ENCODE measurements around the gene SLC27A4. TPM values are rescaled to one million over a fixed set of nuclear protein-coding genes. Genes with fewer than 3 reads are reported as not detected.

Gene SLC27A4
- total RNA-seq, 1 experiment from 2014 or later: 37.5 TPM

GRCh38 chr9:128365525-128365924 is 25.2 kb downstream of the SLC27A4 start:
- DNase-seq (ENCODE audit: low read depth): no peak

DNA sequence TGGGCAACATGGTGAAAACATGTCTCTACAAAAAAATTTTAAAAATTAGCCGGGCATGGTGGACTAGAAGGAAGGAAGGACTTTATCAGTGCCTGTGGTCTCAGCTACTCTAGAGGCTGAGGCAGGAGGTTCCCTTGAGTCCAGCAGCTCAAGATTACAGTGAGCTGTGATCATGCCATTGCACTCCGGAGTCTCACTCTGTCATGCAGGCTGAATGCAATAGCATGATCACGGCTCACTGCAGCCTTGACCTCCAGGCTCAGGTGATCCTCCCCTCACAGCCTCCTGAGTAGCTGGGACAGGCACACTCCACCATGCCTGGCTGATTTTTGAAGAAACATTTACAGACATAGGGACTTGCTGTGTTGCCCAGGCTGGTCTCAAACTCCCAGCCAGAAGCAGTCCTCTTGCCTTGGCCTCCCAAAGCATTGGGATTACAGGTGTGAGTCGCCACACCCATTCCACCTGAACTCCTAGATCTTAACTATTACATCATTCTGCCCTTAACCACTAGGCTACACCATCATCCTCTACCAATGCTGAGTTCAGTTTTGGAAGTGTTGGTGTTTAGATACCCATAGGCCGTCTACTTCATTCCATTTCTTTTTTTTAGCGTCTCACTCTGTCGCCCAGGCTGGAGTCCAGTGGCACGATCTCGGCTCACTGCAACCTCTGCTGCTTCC is 28.8 kb downstream of the SLC27A4 start:
- no peak for DNase-seq (ENCODE audit: low read depth)

GRCh38 chr9:128370367-128370751 is 30.0 kb downstream of the SLC27A4 start:
- no peak for DNase-seq (ENCODE audit: low read depth)

DNA sequence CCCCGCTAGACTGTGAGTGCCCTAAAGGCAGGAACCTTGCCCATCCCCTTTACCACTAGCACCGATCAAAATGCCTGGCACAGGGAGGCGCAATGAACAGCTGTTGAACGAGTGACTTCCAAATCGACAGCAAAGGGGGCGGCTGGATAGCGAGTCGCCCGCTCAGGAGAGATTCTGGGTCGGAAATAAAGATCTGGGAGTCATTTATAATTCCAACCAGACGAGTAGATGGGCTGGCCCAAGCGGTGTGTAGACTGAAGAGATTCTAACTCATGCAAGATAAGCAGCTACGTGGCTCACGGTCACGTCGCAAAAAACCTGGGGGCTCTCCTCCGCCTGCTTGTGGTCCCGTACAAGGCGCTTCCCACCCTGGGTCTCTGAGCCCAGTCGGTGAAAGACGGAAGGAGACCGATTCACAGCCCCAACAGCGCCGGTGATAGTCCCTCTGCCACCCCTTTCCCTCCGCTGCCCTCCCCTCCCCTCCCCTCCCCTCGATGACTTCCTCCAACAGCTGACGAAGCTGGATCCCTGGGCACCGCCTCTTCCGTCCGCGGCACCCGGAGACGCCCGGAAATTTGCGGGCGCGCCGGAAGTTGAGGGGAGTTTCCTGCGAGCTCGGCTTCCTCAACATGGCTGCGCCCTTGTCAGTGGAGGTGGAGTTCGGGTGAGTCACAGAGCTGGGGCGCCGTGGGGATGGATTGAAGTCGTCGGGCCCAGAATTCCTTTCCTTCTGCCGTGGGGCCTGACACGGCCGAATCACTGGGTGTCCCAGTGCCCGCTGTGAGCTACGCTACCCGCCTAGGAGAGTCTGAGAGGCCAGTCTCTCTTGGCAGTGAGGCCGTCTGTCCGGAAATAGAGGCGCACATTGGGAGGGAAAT is 30.7 kb downstream of the SLC27A4 start, which contains the start of gene URM1:
Gene URM1 (plus strand): TSS at position 623 of the 878 bp plus-strand sequence. CDS start 7 bp downstream, at position 630.
- DNase-seq (ENCODE audit: low read depth): peak; percentile 96

GRCh38 chr9:128371630-128372117 is 31.3 kb downstream of the SLC27A4 start:
- DNase-seq (ENCODE audit: low read depth): no peak

DNA sequence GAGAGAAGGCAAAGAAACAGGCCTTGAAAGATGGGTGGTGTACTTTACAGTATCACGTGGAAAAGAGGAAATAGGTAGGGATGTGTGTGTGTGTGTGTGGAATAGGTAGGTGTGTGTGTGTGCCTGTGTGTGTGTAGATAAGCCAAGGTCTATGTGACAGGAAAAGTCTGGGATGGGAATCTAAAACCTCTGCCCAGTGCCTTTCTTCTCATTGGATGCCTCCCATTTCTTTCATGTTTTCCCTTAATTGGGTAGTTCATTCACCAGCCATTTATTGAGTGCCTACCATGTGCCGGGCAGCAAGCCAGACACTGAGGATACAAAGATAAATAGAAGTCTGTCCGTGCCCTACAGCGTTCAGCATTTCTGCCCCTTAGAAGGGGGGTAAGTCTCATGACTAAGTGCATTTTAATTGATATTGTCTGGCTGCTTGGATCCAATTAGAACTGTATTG is 31.9 kb downstream of the SLC27A4 start:
- no peak for DNase-seq (ENCODE audit: low read depth)

- no peak for DNase-seq (ENCODE audit: low read depth)
Measured at GRCh38 chr9:128372784-128373183, 32.5 kb downstream of the SLC27A4 start.

DNA sequence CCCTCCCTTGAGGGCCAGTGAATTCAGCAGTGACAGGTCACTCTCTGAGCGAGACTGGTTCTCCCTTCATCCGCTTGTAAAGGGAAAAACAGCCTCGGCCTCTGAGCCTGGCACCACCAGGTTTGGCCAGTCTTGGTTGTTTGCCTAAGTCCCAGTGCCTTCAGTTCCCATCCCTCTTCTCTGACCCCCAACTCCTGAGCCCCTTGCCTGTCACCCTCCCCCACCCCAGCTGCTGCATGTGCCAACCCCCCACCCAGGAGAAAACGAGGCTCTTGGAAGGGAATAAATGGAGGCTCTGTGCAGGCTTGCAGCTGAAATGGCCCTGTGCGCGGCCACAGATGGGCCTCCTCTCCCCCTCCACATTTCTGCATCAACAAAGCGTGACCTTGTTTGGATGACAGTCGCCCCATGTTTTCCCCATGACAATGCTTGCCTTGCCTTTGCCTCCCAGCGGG is 33.9 kb downstream of the SLC27A4 start:
- DNase-seq (ENCODE audit: low read depth): no peak

- no peak for DNase-seq (ENCODE audit: low read depth)
Measured at GRCh38 chr9:128375865-128376264, 35.5 kb downstream of the SLC27A4 start.

- no peak for DNase-seq (ENCODE audit: low read depth)
Measured at GRCh38 chr9:128382261-128382660, 41.9 kb downstream of the SLC27A4 start.

GRCh38 chr9:128383007-128383753 is 42.9 kb downstream of the SLC27A4 start:
- DNase-seq (ENCODE audit: low read depth): no peak

DNA sequence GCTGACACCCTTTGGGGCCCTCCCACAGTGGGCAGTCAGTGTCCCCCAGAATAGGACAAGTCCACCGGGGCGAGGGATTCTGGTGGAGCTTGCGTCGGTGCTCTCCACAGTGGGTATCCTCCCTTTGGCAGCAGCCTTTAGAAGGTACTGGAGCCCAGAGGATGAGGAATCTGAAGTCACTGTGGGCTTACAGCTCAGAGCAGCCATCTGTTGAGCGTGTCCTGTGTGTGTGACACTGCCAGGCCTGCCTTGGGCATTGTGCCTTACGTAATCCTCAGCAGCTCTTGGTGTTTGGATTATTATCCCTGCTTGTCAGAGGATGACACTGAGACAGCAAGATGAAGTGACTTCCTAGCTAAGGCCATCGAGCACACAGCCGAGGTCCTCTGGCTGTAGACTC is 43.5 kb downstream of the SLC27A4 start:
- DNase-seq (ENCODE audit: low read depth): no peak

DNA sequence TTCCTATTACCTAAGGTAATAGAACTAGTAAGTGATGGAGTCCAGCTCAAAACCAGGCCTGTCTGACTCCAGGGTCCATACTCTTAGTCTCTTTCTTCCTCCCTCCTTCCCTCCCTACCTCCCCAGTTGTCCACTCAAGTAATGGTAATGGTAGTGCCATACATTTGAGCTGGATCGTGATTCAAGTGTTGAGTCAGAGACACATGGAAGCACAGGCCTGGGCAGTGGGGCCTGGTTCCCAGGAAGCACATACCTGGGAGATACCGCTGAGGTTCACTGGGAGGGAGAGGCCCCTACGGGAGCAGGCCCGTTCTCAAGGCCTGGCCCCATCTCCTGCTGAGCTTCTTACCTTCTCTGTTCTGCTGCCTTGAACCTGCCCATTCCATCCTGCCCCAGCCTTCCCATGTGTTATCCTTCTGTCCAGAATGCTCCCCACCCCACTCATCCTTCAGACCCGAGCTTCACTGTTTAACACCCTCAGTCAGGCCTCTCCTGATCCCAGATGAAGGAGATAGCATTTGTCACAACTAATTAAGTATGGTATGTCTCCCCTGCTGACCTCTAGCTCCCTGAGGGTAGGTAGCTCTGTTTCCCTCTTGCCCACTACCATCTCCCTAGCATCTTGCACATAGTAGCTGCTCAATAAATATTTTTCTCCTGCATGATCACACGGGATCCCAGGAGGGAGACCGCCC is 44.6 kb downstream of the SLC27A4 start:
- DNase-seq (ENCODE audit: low read depth): no peak

DNA sequence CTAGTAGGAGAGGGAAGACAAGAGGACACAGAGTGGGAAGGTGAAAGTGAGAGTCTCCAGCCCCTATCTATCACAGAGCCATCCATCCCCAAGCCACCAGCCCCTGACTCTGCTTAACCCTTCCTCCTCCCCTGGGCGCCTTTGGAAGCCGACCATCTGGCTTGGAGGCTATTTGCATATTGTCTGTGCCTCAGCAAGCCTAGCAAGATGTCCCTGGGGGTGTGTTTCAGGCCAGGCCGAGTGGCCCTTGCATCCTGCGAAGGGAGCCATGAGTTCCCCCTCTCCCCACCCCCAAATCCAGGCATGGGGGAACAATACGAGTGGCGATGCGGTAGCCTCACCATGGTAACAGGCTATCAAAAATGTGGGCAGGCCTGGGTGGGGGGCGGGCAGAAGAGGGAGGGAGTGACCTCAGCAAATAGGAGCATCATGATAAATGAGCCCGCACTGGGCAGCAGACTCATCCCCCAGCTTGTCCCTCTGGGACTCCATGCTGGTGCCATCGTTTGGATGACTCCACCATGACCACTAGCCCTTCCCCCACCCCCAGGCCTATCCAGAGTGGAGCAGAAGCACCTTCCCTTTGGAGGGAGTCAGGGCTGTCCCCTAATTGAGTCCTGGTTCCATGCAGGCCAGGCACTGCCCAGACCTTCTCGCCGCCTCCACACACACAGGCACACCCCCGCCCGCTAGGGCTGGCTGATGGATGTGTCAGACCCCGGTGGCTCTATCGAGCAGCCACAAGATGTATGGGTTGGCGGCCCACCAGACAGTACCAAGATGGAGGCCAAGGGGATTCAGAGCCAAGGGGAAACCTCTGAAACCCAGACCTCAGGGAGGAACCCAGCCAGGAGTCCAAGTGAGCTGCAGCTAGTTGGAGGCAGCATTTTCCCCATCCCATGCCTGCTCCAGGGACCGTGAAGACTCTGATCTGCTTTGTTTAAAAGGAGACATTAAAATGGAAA is 45.5 kb downstream of the SLC27A4 start:
- DNase-seq (ENCODE audit: low read depth): no peak

GRCh38 chr9:128388150-128388549 is 47.8 kb downstream of the SLC27A4 start:
- DNase-seq (ENCODE audit: low read depth): no peak

DNA sequence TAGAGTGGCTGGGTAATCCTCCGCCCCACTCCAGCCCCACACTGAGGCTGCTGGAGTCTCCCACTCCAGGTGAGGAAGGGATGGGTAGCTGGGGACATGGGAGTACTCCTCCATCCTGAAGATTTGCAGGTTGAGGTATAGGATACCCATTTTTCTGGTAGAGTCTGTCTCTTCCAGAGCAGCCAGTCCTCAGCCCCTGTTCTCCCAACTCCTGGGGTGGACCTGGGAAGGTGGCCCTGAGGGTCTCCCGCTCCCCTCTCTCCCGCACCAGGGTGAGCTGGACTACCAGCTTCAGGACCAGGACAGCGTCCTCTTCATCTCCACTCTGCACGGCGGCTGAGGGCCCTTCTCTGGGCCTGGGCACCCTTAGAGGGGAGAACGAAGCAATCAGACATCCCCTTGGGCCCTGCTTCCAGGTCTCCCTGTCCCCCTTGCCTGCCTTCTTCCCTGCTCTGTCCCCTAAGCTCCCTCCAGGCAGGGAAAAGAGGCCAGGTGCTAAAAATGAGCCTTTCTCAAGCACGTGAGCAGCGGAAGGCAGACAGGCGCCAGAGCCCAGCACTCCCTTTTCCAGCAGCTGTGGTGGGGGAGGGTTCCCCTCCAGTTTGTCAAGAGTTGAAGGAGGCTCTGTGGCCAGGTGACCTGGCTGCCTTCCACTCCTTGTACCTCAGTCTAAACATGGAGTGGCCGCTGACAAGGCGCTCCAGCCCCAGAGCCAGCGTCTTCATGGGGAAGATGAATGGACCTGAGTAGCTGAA is 49.2 kb downstream of the SLC27A4 start:
- no peak for DNase-seq (ENCODE audit: low read depth)

GRCh38 chr9:128390150-128390812 is 50.0 kb downstream of the SLC27A4 start:
- DNase-seq (ENCODE audit: low read depth): no peak
